ENCODE data around the gene DNAH1.

The DNAH1 gene

DNA sequence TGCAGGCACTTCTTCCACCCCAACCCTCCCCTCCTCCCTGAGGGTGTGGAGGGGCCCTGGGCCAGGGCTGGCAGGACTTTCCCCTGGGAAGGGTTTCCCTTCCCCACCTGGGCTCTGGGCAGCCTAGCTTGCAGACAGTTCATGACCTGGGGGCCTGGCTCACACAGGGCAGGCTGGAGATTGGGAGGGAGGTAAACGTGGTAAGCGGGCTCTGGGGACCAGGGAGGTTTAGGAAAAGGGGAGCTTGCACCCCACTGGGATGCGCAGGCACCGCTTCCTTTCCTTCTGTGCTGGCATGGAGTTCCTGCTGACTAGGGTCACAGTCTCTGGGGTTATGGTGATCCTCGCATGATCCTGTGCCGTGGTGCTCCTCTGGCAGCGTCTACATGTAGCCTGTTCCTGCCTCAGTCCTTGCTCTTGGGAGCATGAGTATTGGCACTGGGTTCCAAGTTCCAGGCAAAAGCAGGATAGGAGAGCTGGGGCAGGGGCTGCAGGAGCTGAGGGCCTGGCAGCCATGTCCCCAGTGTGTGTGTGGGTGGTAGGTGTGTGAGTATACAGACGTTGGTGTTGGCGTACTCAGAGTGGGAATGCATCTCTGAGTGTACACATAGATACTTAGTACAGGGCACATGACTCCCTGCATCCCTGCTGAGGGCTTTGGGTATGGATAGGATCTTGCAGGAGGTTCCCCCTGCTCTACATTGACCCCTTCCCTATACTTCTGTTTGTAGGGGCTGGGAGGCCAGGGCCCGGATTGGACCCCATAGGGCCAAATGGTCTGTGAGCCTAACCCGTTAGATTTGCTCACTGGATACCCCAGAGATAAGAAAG, 21.6 kb upstream of the DNAH1 start:
- Histone ChIP-seq H3K27me3 (ENCODE audit: insufficient read depth, poor library complexity, severe bottlenecking) (no peaks in the 10 kb centered on the region), H3K9me3 (ENCODE audit: severe bottlenecking) (no peaks in the 10 kb centered on the region), H3K27ac (ENCODE audit: poor library complexity, severe bottlenecking) (no peak overlapping the region), H3K36me3 (ENCODE audit: low read depth) (no peaks in the 10 kb centered on the region), H3K4me1 (ENCODE audit: insufficient read depth, poor library complexity, severe bottlenecking) (no peaks in the 10 kb centered on the region), H3K4me3 (ENCODE audit: severe bottlenecking) (no peak overlapping the region)
- ATAC-seq (ENCODE audit: low read depth) (no peak), DNase-seq (ENCODE audit: low spot score) (no peak)
- TF ChIP-seq, protein P1, sequence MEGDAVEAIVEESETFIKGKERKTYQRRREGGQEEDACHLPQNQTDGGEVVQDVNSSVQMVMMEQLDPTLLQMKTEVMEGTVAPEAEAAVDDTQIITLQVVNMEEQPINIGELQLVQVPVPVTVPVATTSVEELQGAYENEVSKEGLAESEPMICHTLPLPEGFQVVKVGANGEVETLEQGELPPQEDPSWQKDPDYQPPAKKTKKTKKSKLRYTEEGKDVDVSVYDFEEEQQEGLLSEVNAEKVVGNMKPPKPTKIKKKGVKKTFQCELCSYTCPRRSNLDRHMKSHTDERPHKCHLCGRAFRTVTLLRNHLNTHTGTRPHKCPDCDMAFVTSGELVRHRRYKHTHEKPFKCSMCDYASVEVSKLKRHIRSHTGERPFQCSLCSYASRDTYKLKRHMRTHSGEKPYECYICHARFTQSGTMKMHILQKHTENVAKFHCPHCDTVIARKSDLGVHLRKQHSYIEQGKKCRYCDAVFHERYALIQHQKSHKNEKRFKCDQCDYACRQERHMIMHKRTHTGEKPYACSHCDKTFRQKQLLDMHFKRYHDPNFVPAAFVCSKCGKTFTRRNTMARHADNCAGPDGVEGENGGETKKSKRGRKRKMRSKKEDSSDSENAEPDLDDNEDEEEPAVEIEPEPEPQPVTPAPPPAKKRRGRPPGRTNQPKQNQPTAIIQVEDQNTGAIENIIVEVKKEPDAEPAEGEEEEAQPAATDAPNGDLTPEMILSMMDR (IDR thresholded peaks at IDR 0.05; ENCODE audit: poor library complexity, severe bottlenecking), result no peak

DNA sequence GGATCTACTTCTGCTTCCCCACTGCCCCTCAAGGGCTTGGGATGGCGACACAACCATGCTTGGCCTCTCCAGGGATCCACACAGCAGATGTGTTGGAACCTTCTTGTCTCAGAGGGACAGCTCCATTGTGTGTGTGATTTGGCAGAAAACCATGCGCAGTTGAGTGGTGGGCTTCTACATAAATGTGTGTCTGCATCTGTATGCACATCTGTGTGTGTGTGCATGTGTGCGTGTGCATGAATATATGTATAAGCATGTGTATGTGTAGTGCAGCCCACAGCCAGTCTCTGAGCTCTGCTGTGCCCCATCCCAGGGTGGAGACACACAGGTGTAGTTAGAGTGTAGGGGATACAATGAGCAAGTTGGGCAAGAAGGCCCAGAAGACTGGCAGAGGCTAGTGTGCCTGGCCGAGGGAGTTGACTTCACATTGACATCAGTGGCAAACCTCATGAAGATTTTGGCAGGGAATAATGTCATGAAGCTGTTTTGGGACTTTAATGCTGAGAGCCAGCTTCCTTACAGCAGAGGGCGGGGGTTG, 20.4 kb upstream of the DNAH1 start:
- Histone ChIP-seq H3K27me3 (ENCODE audit: insufficient read depth, poor library complexity, severe bottlenecking) (no peaks in the 10 kb centered on the region), H3K27ac (ENCODE audit: poor library complexity, severe bottlenecking) (no peak overlapping the region), H3K4me1 (ENCODE audit: insufficient read depth, poor library complexity, severe bottlenecking) (no peaks in the 10 kb centered on the region), H3K4me3 (ENCODE audit: severe bottlenecking) (no peak overlapping the region), H3K36me3 (ENCODE audit: low read depth) (no peaks in the 10 kb centered on the region), H3K9me3 (ENCODE audit: severe bottlenecking) (no peaks in the 10 kb centered on the region)
- TF ChIP-seq, protein P1 (IDR thresholded peaks at IDR 0.05; ENCODE audit: poor library complexity, severe bottlenecking), result no peak
- ATAC-seq (ENCODE audit: low read depth) (no peak), DNase-seq (ENCODE audit: low spot score) (no peak)

DNA sequence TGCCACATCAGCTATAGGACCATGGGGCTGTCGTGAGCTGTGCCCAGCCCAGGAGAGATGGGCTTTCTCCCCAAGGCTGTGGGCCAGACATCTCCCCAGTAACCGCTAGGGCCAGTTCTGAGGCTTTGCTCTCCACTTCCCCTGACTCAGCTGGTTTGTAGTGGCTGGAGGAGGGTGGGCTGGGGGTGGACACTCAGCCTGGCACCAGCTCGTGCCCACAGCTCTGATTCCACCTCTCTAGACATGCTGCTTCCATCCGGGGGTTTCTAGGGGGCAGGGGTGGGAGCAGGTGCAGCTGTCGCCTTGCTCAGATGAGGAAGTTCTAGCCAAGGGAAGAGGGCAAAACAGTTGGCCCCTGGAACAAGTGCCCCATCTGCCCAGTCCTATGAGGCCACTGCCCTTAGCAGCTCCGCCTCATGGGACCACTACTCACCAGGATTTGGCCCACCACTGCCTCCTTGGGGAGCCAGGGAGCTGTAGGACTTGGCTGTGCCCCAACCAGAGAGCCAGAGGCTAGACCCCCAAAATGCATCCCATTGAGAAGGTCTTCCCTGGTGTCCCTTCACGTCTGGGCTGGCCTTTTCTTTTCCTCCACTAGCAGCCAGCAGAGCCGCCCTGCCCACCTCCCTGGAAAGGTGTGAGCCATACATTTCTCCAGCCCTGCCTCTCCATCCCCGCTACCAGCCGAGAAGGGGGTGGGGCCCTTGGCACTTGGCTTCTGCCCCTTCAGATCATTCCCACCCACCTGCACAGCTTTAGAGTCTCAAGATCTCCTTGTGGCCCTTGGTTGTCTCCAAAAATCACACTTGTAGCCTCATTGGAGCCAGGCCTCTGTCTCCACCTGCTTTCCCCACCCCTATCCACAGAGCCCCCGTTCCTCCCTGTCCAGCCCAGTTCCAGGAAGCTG, 18.6 kb upstream of the DNAH1 start:
- Histone ChIP-seq H3K9me3 (ENCODE audit: severe bottlenecking) (no peaks in the 10 kb centered on the region), H3K4me3 (ENCODE audit: severe bottlenecking) (no peak overlapping the region), H3K27me3 (ENCODE audit: insufficient read depth, poor library complexity, severe bottlenecking) (no peaks in the 10 kb centered on the region), H3K36me3 (ENCODE audit: low read depth) (no peaks in the 10 kb centered on the region), H3K27ac (ENCODE audit: poor library complexity, severe bottlenecking) (no peak overlapping the region), H3K4me1 (ENCODE audit: insufficient read depth, poor library complexity, severe bottlenecking) (no peaks in the 10 kb centered on the region)
- ATAC-seq (ENCODE audit: low read depth), result no peak
- TF ChIP-seq, protein P1 (IDR thresholded peaks at IDR 0.05; ENCODE audit: poor library complexity, severe bottlenecking), result no peak
- DNase-seq (ENCODE audit: low spot score), result no peak

DNA sequence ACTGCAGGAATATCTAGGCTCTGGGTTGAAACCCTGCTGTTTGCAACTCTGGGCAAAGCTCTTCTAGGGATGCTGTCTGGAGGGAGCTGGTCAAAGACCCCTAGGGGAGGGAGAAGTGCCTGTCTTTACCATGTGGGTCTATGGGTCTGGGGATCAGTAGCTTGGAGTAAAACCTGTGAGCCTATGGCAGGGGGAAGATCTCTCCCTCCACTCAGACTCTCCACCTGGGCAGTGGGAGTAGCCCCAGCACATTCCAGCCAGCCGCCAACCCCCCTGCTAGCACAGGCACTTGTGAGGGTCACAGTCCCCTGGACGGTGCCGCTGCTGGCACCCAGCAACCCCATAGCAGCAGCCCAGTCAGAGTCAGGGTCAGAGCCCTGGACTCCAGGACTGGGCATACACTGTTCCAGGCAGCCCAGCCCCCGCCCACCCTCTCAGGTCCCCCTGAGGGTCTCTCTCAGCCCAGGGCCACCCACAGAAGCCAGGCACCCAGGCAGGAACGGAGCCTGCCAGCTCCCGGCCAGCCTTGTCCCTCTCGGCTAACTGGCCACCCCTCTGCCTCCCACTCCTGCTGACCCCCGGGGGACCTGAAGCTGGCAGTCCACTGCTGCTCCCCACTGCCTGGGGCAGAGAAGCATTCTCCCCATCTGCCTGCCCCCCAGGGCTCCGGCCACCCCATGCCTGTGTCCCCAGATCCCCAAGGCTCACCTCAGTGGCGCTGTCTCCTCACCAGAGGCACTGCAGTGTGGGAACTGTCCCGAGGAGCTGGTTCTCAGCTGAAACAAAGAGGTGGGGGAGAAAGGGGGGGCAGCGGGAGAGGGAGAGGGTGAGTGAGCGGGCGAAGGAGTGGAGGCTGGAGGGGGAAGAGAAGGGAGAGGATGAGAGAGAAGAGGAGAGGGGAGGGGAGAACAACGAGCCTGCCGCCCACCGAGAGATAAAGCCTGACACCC, 17.7 kb upstream of the DNAH1 start:
- TF ChIP-seq, protein P1 (IDR thresholded peaks at IDR 0.05; ENCODE audit: poor library complexity, severe bottlenecking), result no peak
- Histone ChIP-seq H3K27ac (ENCODE audit: poor library complexity, severe bottlenecking) (no peak overlapping the region), H3K9me3 (ENCODE audit: severe bottlenecking) (no peaks in the 10 kb centered on the region), H3K4me1 (ENCODE audit: insufficient read depth, poor library complexity, severe bottlenecking) (no peaks in the 10 kb centered on the region), H3K27me3 (ENCODE audit: insufficient read depth, poor library complexity, severe bottlenecking) (no peaks in the 10 kb centered on the region), H3K4me3 (ENCODE audit: severe bottlenecking) (no peak overlapping the region), H3K36me3 (ENCODE audit: low read depth) (no peaks in the 10 kb centered on the region)
- ATAC-seq (ENCODE audit: low read depth) (no peak), DNase-seq (ENCODE audit: low spot score) (no peak)

All from RWPE2 (cell line).